Left lung (tissue), 10 donors: ENCODE data around the gene ALPK3. TPM values are rescaled to one million over a fixed set of nuclear protein-coding genes. Genes with fewer than 3 reads are reported as not detected.

Experiments used
- ATAC-seq: fragments of 200-7000 bp; cut with Tn5 transposase; one replicate; pipeline ENCODE4 v1.9.1; 2020; ENCODE audit warnings: moderate library complexity
- DNase-seq, 4 donors: peaks; one replicate each; pipeline ENCODE4 v3.0.0-alpha.2; 2013 to 2020
- H3K27ac ChIP-seq, 2 donors: fragments of 200-600 bp; sonication (generic) in 1 of 2; one replicate each; pipeline versions ENCODE4 v1.5.0 to v1.8.0; 2020 to 2021
- H3K27me3 ChIP-seq, 2 donors: fragments of 200-600 bp; sonication (generic) in 1 of 2; one replicate each; pipeline versions ENCODE4 v1.5.0 to v1.8.0; 2020 to 2021
- H3K36me3 ChIP-seq, 2 donors: fragments of 200-600 bp; sonication (generic) in 1 of 2; one replicate each; pipeline versions ENCODE4 v1.5.0 to v1.8.0; 2020 to 2021
- H3K4me1 ChIP-seq, 2 donors: fragments of 200-600 bp; one replicate each; pipeline ENCODE4 v1.8.0; 2021
- H3K4me3 ChIP-seq, 2 donors: fragments of 200-600 bp; sonication (generic) in 1 of 2; one replicate each; pipeline versions ENCODE4 v1.5.0 to v1.8.0; 2020 to 2021; ENCODE audit warnings: mild to moderate bottlenecking in 1 of 2
- H3K9me3 ChIP-seq, 2 donors: fragments of 200-600 bp; sonication (generic) in 1 of 2; one replicate each; pipeline versions ENCODE4 v1.5.0 to v1.8.0; 2020 to 2021
- CTCF ChIP-seq, 2 donors: fragments of 200-600 bp; sonication (generic) in 1 of 2; IDR thresholded peaks; one replicate each; pipeline versions ENCODE4 v1.5.0 to v1.8.0; 2021; ENCODE audit warnings: antibody characterized with exemption in 2 of 2
- intact Hi-C, 2 donors: fragments of 100-400 bp; cut with DNase I; formaldehyde crosslinking; loops; one replicate each; pipeline versions ENCODE4 v1.11.2 to v1.14.2; 2022
- polyA plus RNA-seq, 6 donors: library from polyadenylated mRNA; unstranded; fragments of 120-200 nt; gene quantifications; one replicate each; pipeline ENCODE4 v1.2.1, GENCODE V29; 2013; ENCODE audit not compliant: insufficient read length in 6 of 6
- total RNA-seq, 2 donors: library from RNA; stranded (reverse); fragmentation: NEBNext Ultra II Directional; extraction: Animal tissue kit (Norgen Biotek cat#: 25700); gene quantifications; one replicate each; pipeline ENCODE4 v1.2.1, GENCODE V29; 2021
- donor health status: DM: no; HTN: yes; CAD: no.
- donor health status: DM: no; HTN: no; CAD: no.

ALPK3 gene
- total and polyA plus RNA-seq, 8 donors: 6.9 to 23.4 (median 18.3) TPM

- H3K4me1 ChIP-seq: no peaks in the 10 kb centered on the region
- H3K36me3 ChIP-seq: no peaks in the 10 kb centered on the region
- TF ChIP-seq CTCF (IDR thresholded peaks at IDR 0.05): no peak
- H3K27me3 ChIP-seq: no peaks in the 10 kb centered on the region
- no peak overlapping the region for H3K4me3 ChIP-seq
- DNase-seq: no peak
- intact Hi-C loops: no loop called here
- H3K27ac ChIP-seq: no peak overlapping the region
- ATAC-seq: no peak
- peaks cover 0 to 9% of the 10 kb centered on the region in 2 donors for H3K9me3 ChIP-seq
Measured at GRCh38 chr15:84899750-84900149, 82.6 kb downstream of the ALPK3 start.

GRCh38 chr15:84901540-84901939 is 84.4 kb downstream of the ALPK3 start:
- intact Hi-C loops: no loop called here
- no peaks in the 10 kb centered on the region for H3K27me3 ChIP-seq
- ATAC-seq: no peak
- no peaks in the 10 kb centered on the region for H3K4me1 ChIP-seq
- peaks cover 0 to 9% of the 10 kb centered on the region in 2 donors for H3K9me3 ChIP-seq
- no peak overlapping the region for H3K27ac ChIP-seq
- TF ChIP-seq CTCF (IDR thresholded peaks at IDR 0.05): no peak
- no peaks in the 10 kb centered on the region for H3K36me3 ChIP-seq
- no peak for DNase-seq
- no peak overlapping the region for H3K4me3 ChIP-seq

GRCh38 chr15:84903751-84904150 is 86.6 kb downstream of the ALPK3 start:
- H3K4me1 ChIP-seq: no peaks in the 10 kb centered on the region
- TF ChIP-seq CTCF (IDR thresholded peaks at IDR 0.05): no peak
- intact Hi-C loops: no loop called here
- no peaks in the 10 kb centered on the region for H3K36me3 ChIP-seq
- DNase-seq: no peak
- no peaks in the 10 kb centered on the region for H3K27me3 ChIP-seq
- H3K27ac ChIP-seq: no peak overlapping the region
- no peak overlapping the region for H3K4me3 ChIP-seq
- ATAC-seq: no peak
- H3K9me3 ChIP-seq: peaks cover 0 to 9% of the 10 kb centered on the region in 2 donors

GRCh38 chr15:84904419-84904818 is 87.3 kb downstream of the ALPK3 start:
- Histone ChIP-seq H3K4me3 (no peak overlapping the region), H3K27ac (no peak overlapping the region), H3K27me3 (no peaks in the 10 kb centered on the region), H3K4me1 (no peaks in the 10 kb centered on the region), H3K9me3 (peaks cover 0 to 9% of the 10 kb centered on the region in 2 donors), H3K36me3 (no peaks in the 10 kb centered on the region)
- DNase-seq: no peak
- no peak for ATAC-seq
- no peak for TF ChIP-seq CTCF (IDR thresholded peaks at IDR 0.05)
- intact Hi-C loops: no loop called here

- Histone ChIP-seq H3K36me3 (no peaks in the 10 kb centered on the region), H3K9me3 (peaks cover 0 to 9% of the 10 kb centered on the region in 2 donors), H3K4me3 (no peak overlapping the region), H3K27me3 (no peaks in the 10 kb centered on the region), H3K27ac (no peak overlapping the region), H3K4me1 (no peaks in the 10 kb centered on the region)
- no peak for TF ChIP-seq CTCF (IDR thresholded peaks at IDR 0.05)
- no peak for ATAC-seq
- intact Hi-C loops: no loop called here
- no peak for DNase-seq
Measured at GRCh38 chr15:84905016-84905916, 88.1 kb downstream of the ALPK3 start.
